GDM1 (cell line): ENCODE results near the gene IL16.
"Not testable (repeated sequence)": the region's sequence is repeated elsewhere in the genome, so short reads cannot be mapped to it uniquely, and the experiment has no call there.

Experiments used
- DNase-seq: peaks from one replicate; lab custom pipeline; 2025; lab: John Stamatoyannopoulos, UW

IL16 gene

DNA sequence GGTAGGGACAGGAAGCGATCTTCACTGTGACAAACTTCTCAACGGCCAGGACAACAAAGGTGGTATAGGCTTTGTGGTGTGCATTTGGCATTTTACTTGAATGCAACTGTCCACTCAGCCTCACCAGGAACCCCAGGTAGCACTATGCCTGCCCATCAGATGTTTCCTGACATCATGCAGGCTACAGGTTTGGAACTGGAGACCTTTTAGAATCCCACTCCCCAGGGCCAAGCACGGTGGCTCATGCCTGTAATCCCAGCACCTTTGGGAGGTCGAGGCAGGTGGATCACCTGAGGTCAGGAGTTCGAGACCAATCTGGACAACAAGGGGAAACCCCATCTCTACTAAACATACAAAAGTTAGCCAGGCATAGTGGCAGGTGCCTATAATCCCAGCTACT, 117.7 kb downstream of the IL16 start:
- no peak for DNase-seq

DNA sequence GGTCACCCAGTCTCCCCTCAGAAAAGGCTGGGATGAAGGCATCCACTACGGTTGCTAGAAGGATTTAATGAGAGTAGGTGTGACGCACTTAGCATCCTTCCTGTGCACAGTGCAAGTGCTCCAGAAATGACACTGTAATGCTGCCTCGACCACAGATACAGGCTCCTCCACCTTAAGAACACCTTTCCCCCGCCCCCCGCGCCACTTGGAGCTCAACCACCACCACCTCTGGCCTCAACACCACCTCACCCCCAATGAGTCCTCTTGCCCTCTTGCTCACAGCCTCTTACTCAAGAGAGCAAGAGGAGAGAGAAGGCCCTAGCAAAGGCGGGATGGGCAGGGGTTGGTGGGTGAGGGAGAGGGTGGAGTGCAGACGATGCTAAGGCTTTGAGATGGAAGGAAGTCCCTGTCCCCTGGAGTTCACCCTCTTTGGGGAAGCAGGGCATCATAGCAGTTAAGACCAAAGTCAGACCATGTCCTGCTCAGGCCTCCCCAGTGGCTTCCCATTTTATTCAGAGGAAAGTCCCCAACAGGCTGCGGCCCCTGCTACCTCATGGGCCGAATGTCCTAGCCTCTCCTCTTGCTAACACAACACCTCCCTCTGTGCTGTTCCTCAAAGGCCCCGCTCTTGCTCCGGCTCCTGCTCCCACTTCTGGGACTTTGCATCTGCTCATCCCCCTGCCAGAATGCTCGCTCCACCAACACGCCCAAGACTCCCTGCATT, 118.9 kb downstream of the IL16 start:
- no peak for DNase-seq

DNA sequence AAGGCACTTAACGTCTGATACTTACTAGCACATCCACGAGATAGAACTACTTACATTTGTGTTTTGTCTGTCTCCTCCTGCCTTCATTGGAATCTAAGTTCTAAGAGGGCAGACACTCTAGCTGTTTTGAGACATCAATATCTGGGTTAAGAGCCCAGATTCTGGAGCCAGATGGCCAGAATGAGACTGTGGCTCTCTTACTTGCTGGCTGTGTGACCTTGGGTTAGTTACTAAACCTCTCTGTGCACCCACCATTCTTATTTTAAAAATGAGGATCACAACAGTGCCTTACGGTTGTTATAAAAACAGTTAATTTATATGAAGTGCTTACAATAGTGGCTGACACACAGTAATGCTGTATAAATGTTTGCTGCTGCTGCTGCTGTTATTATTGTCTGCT, 119.6 kb downstream of the IL16 start:
- no peak for DNase-seq

DNA sequence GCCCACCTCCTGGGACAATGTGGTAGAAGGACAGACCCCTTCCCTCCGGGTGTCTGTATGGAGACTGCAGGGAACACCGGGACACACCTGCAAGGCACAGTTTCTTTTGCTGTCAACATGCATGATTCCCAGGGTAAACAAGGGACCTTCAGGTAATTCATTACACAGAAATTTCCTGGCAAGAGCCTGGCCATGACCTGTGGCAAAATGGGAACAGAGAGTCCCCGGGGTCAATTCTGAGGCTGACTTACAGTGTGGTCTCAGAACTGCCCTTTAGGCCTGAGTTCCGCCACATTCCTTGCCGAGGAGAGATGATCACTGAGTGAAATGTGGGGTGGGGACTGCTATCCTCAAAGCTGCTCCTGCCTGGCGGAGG, 121.0 kb downstream of the IL16 start:
- DNase-seq: no peak

DNA sequence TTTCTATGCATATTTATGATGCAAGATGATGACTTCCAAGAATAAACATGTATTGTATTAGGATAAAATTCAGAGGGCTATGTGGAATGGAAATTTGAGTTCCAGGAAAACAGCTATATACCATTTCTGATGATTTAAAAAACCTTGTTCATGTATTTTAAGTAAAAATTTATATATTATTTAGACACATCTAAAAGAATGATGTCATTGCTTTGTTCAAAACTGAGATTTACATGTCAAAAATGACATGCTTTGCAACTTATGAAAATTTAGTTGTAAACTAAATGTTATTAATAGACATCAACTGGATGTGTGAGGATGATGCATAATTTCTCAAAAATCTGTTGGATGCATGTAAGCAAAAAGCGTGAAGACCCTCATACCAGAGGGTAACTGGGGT, 125.0 kb downstream of the IL16 start:
- DNase-seq: no peak

DNA sequence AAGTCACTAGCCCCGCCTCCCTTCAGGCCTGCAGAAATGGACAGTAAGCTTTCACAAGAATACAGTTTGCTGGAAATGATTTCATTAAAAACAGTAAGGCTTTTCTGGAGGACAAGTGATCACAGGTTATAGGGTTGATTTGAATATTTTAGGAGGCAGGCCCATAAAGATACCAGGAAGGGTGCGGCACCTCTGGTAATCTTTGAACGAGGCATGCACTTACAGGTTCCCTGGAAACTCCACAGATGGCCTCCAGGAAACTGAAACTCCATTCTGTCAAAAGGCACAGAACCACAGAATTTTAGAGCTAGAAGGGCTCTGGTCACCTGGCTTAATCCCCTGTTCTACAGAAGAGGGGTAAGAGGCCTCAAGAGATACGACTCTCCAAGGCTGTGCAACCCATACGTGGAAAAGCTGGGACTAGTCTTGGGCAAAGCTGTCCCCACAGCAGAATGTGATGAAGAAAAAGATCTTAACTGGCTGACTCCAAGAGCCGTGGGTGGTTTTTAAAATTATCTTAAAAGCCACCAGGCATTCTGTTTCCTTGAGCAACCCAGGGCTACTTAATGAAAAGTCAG, 126.1 kb downstream of the IL16 start:
- DNase-seq: no peak

DNA sequence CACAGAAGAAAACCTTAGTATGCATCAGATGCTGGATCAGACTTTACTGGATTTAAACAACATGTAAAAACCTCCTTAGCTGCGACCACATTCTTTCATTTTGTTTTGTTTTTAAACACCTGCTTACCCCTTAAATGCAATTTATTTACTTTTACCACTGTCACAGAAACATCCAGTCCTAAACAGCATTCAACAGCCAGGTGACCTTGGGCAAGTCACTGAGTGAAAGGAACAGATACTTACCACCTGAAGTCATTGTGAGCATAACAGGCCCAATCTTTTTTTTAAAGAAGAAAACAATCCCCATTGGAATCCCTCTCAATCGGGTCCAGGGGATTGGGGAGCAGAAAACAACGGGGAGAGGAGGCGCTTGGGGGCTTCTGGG, 126.9 kb downstream of the IL16 start:
- no peak for DNase-seq

DNA sequence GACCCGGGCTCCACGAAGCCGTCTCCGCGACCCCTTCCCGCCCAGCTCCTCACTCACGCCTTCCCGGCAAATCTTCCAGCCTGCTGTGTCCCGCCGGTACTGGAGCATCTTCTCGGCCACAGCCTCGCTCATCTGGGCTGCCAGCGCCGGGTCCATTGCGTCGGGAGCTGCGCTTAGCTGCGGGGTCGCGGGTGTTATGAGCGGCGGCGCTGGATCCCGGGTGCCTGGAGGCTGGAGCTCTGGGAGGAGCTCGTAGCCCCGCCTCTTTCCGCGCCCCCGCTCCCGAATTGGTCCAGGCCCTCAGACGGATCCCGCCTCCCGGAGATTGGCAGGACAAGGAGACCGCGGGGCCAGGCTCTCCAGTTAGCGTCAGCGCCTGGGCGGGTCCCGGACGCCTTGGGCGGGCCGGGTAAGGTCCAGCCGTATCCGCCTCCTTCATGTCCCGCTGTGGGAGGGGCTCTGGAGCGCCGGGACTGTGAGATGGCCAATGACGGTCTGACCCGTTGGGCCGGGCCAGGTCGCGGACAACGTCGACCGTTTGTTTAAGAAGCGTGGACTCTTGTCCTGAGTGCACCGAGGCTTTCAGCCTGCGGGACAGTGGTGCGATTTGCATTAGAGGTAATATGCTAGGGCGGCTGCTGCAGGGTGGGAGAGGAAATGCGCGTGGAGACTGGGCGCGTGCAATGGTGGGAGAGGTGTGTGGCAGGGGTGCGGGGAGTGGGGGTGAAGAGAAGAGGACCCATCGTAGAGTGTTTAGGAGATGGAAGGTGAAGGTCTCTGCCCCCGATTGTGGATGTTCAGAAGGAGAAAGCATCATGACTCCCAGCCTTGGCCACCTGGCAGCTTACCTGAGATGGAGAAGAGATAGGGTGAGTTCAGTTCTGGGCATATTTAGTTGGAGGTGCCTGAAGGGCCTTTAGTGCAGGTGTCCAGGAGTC, 127.5 kb downstream of the IL16 start, which contains the start of gene STARD5:
TSS of gene STARD5 (minus strand) at position 198 of the 938 bp plus-strand sequence. CDS start at position 156, 42 bp downstream.
- peak; percentile 93 for DNase-seq

DNA sequence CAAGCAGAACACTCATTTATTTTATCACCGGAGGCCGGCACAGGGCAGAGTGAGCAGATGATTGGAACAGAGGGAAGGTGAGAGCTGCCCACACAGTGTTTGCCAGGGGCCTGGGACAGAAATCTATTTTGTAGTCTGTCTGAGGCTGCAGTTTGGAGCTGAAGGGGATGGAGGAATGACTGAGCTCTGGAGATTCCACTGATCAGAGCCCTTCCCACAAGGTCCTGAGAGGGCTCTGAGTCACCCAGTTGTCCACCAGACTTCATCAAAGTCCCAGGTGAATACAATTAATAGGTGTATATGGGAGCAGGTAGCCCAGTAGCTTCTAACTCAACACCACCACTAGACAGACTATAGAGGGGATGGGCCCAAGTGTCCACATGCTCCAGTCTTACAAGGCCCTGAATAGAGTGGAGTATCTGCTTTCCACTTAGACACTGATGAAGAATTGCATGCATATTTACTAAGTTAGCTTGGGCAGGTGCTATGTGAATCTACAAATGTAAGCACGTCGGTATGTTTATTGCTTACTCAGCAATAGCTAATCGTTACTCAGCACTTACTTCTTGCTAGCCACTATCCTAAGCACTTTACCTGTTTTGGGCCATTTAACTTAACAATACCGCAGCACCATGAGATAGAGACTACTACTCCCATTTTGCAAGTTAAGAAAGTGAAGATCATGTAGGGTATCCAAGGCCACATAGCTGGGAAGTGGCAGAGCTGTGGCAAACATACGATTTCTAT, 130.0 kb downstream of the IL16 start:
- no peak for DNase-seq

DNA sequence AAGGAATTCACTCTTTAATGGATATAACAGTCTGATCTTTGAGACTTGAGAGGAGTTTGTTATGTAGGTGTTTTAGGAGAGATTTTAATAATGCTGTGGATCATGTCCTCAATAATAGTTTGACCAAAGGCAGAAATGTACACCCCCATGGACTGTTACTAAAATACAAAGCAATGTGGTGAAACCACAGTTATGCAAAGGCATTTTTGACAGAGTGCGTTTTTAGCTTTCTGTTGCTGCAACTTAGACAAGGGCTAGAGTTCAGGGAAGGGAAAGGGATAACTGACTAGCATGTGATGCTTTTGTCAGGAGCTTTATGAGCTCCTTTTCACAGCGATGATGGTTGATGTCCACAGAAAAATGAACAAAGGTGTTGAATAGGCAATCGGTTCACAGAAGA, 130.8 kb downstream of the IL16 start:
- no peak for DNase-seq

DNA sequence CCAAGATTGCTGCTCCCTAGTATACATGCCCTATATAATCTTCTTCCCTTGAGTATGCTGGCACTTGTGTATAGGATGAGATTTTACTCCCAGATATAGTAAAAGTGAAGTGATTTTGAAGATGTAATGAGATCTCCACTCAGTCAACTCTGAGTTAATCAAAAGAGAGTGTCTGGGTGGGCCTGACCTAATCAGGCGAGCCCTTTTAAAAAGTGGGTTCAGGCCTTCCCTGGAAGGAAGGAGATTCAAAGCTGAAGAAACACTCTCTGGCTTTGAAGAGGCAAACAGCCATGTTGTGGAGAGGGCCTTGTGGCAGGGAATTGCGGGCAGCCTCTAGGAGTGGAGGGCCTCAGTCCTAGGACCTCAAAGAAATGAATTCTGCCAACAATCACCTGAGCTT, 132.8 kb downstream of the IL16 start:
- no peak for DNase-seq

DNA sequence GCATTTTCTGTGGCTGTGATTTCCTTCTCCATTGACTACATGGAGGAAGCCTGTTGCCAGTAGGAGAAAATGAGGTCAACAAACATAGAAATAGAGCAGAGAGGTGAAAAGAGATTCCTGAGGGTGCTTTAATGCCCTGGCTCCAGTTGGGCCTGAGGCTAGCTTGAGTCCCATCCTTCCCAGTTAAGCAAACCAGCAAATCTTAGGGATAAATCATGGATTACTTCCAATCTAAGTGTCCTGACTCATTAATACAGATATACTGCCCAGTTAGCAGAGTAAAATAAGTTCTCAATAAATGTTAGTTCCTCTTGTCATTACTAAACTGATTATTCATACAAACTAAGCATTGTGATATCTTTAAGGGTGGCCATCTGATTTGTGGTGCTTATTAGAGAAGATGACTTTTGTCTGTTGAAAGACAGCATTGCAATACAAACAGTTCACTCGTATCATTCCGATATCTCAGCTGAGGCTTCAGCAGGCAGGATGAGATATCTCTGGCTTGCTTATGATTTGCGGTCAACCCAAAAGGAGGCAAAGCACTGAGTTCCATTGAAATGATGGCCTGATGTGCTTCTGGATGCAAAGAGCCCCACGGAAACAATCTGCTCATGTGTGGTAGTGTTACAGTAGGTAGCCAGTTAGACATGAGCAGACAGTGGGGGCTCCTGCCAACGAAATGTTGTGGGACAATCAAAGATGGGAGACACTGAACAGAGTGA, 133.8 kb downstream of the IL16 start:
- no peak for DNase-seq

DNA sequence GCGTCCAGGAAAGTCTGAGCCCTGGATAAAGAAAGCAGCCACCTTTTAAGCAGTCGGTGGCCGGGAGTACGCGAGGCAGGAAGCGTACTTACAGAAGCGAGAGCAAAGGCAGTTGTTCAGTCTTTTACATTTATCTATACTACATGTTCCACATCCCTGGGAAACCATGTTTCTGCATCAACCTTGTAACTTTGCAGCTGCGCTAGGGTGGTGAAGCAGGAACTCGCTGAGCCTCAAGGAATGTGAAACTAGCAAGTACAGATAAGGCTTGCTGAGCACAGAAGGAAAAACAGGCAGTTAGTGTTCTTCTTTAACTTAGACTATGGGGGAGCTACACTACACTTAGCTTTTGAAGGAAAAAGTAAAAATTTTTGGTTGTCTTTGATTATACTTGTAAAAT, 134.5 kb downstream of the IL16 start:
- DNase-seq: not testable (repeated sequence)

DNA sequence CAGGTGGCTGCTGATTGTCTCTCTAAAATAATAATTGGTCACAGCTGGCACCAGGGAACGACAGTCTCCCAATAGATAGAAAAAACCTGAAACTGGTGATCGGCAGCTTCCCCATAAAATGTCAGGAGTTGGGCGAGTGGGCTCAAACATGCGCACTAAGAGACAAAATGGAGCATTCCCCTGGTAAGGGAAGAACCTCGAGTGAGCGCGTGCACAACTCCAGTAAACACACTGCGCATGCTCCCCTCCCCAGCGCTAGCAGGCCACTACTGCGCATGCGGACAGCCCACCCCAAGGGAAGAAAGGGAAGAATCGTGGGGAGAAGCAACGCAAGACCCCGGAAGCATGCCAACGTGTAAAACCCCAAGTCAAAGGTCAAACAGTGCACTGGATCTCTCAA, 134.9 kb downstream of the IL16 start:
- no peak for DNase-seq

DNA sequence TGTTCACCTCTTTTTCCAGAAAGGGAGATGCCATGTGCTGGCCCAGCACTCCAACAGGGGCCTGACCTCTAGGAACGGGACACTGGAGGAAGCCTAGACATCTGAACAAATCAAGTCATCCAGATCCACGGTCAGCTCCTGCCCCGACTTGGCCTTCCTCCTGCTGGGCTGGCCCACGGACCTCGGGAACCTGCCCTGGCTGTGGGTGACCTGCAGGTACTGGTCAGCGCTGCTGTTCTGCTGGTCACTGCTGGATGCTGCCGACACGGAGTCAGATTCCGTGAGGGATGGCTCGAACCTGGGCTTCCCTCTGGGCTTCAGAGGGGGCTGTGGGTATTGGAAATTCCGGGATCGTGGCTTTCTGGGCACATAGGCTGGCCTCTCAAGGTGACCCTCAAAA, 135.6 kb downstream of the IL16 start:
- DNase-seq: no peak

DNA sequence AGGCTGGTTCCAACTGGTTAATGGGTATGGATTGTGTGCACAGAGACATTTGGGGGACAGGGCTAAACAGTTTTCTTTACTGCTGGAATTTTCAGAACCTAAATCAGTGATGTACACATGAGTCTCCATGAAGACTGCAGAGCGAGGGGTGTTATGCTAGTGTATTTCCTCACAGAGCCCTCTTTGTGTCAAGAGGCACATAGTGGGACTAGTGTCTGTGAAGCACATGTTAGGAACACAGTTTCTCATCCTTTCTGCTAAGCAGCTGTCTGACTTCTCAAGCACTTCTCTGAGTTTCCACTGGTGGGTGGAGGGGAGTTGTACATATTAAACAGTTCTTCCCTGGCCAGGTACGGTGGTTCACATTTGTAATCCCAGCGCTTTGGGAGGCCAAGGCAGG, 136.7 kb downstream of the IL16 start:
- DNase-seq: no peak

DNA sequence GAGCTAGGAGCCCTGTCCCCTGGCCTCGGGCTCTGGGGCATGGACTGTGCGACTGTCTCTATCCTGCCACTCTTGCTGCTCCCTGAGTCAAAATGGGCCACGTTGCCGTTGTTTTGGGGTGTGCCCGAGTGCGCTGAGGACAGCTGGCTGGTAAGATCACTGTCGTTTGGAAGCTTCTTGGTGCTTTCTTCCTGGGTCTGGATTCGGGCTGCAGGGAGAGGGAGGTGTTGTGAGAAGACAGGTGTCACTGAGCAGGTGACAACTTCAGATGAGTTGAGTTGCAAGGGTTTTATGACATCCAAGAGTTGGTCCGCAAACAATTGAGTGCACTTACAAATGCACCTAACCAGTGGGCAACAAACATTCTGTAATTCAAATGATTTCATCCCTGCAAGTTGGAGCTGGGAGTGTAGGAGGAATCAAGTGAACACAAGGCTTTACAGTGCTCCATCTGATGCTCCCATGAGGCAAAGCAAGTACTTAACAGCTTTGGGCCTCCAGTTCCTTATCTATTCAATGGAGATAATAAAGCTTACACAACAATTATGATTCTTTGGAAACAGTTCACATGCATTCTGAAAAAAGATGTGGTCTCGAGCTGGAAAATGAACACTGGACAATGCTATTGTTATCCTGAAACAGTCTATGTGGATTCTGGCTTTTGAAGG, 138.2 kb downstream of the IL16 start:
- no peak for DNase-seq

DNA sequence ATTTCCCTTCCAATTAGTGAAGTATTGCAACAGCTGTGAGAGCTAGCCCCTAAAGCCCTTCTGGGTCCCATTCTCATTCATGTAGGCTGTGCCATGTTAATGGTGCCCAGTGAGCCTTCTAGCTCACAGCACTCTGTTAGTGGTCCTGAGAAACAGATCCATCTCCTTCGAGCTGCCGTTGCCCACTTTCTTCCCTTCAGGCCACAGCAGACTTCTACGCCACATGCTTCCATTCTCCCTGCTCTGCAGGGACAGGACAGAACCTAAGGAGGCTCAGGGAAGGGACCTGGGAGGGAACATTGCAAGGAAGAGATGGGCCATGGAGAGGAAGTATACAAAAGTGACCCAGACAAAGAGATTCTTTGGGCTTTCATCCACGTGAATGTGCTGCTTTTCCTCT, 139.0 kb downstream of the IL16 start:
- DNase-seq: no peak

DNA sequence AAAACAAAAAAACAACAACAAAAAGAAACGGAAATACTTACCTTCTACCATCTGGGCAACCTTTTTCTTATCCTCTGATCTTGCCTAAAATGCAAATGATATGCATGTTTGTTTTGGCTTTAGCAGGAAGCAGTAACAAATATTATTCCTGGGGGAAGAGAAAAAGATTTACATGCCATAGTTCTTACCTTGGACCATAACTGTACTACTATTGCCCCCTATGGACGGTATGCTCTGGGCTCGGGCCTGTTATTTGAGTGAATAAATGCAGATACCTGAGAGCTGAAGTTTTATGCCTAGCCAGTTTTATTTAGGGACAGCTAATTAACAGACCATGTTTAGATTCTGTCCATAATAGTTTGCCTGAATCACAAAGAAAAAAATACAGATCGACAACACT, 139.9 kb downstream of the IL16 start:
- DNase-seq: no peak

DNA sequence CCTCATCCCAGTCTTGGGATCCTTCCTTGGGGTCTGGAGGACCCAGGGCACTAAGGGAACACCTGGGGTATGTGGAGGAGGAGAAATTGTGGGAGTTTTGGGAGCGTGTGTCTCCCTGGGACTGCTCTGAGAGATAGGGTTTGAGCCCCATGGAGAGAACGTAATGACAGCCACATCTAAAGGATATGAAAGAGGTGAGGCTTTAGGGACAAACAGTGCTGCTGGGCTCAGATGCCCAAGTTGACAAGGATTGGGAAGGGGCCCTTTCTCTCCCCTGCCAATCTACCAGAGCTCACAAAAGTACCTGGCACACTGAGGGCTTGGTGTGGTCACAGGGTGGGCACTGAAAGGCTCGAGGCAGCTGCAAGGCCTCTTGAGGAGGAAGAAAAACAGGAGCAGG, 140.6 kb downstream of the IL16 start:
- no peak for DNase-seq

DNA sequence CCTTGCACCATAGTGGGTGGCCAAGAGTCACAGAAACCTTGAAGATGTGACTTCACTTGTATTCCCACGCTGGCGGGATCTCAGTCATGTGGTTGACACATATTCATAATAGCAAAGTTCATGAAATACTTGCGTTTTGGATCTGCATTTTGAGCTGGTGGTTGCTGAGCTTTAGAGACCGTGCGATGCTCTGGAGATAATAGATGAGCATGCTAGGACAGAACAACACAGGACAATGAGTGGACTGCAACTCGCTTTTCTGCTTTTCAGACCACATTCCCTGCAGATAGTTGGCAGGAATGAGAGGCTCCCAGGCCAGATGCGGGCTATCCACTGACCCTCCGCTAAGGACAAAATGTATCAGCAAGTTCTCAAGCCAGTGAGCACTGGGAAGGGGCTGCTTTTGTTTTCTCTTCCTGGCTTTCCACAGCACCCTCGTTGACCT, 141.1 kb downstream of the IL16 start:
- DNase-seq: no peak
